Dermis lymphatic vessel endothelial cell (primary cell): ENCODE data around the gene SETMAR. TPM values are rescaled to one million over a fixed set of nuclear protein-coding genes. Genes with fewer than 3 reads are reported as not detected.

Experiments used
- total RNA-seq: library from RNA; depleted of rRNA; stranded (reverse); fragments of >200 nt; gene quantifications from 2 replicates; pipeline ENCODE4 v1.2.1, GENCODE V29; 2014

The SETMAR gene
- total RNA-seq: 7.2 and 12.9 TPM in 2 replicates

GRCh38 chr3:4303187-4304123, at the start of gene SETMAR:
TSS of gene SETMAR (plus strand) at chr3:4303369. CDS start at chr3:4303371, 2 bp downstream.

Other genes starting within 250 kb of the SETMAR start
- gene SUMF1, start 163.9 kb downstream of the SETMAR start, total RNA-seq: 50.3 and 66.0 TPM in 2 replicates
- gene ITPR1, start 190.0 kb downstream of the SETMAR start, total RNA-seq: 27.9 and 29.4 TPM in 2 replicates